ENCODE measurements around the gene EFHB. TPM values are rescaled to one million over a fixed set of nuclear protein-coding genes. Genes with fewer than 3 reads are reported as not detected.
"Not testable (repeated sequence)": the region's sequence is repeated elsewhere in the genome, so short reads cannot be mapped to it uniquely, and the experiment has no call there.

The EFHB gene
- total RNA-seq, 1 experiment from 2014 or later: not detected

GRCh38 chr3:19888428-19889152 lies 45.4 kb downstream of the EFHB start:
- no peaks in the 10 kb centered on the region for H3K27me3 ChIP-seq
- no peaks in the 10 kb centered on the region for H3K9me3 ChIP-seq
- H3K36me3 ChIP-seq: no peaks in the 10 kb centered on the region
- H3K4me3 ChIP-seq: no peak overlapping the region
- DNase-seq: no peak

GRCh38 chr3:19887122-19887521 lies 46.9 kb downstream of the EFHB start:
- DNase-seq, H3K9me3 ChIP-seq, H3K27me3 ChIP-seq, H3K4me3 ChIP-seq, H3K36me3 ChIP-seq: not testable (repeated sequence)

GRCh38 chr3:19886404-19886803 lies 47.6 kb downstream of the EFHB start:
- Histone ChIP-seq H3K27me3 (no peaks in the 10 kb centered on the region), H3K9me3 (no peaks in the 10 kb centered on the region), H3K36me3 (no peaks in the 10 kb centered on the region), H3K4me3 (no peak overlapping the region)
- no peak for DNase-seq

GRCh38 chr3:19885468-19885867 lies 48.5 kb downstream of the EFHB start:
- no peak for DNase-seq
- Histone ChIP-seq H3K36me3 (no peaks in the 10 kb centered on the region), H3K27me3 (no peaks in the 10 kb centered on the region), H3K9me3 (no peaks in the 10 kb centered on the region), H3K4me3 (no peak overlapping the region)

- no peaks in the 10 kb centered on the region for H3K9me3 ChIP-seq
- no peak for DNase-seq
These were observed 52.2 kb downstream of the EFHB start for GRCh38 chr3:19881852-19882251.

GRCh38 chr3:19881036-19881435 lies 53.0 kb downstream of the EFHB start:
- Histone ChIP-seq H3K4me3 (no peak overlapping the region), H3K36me3 (no peaks in the 10 kb centered on the region), H3K27me3 (no peaks in the 10 kb centered on the region), H3K9me3 (no peaks in the 10 kb centered on the region)
- DNase-seq: no peak

More at GRCh38 chr3:19881852-19882251, 52.2 kb downstream of the EFHB start:
- Histone ChIP-seq H3K27me3 (no peaks in the 10 kb centered on the region), H3K4me3 (no peak overlapping the region), H3K36me3 (no peaks in the 10 kb centered on the region)

- DNase-seq: no peak
- Histone ChIP-seq H3K4me3 (no peak overlapping the region), H3K27me3 (no peaks in the 10 kb centered on the region), H3K36me3 (no peaks in the 10 kb centered on the region), H3K9me3 (no peaks in the 10 kb centered on the region)
These were observed 56.4 kb downstream of the EFHB start for GRCh38 chr3:19877656-19878055.

- no peaks in the 10 kb centered on the region for H3K27me3 ChIP-seq
- peak; percentile 2 for DNase-seq
- H3K36me3 ChIP-seq: no peaks in the 10 kb centered on the region
- H3K4me3 ChIP-seq: no peak overlapping the region
- H3K9me3 ChIP-seq: no peaks in the 10 kb centered on the region
These were observed 67.2 kb downstream of the EFHB start for GRCh38 chr3:19866751-19867347.

- not testable (repeated sequence) for H3K9me3 ChIP-seq, H3K27me3 ChIP-seq, DNase-seq, H3K36me3 ChIP-seq, H3K4me3 ChIP-seq
These were observed 78.7 kb downstream of the EFHB start for GRCh38 chr3:19855318-19855717.

- not testable (repeated sequence) for H3K9me3 ChIP-seq, H3K36me3 ChIP-seq, H3K27me3 ChIP-seq, DNase-seq, H3K4me3 ChIP-seq
These were observed 87.4 kb downstream of the EFHB start for GRCh38 chr3:19846609-19847008.

Other genes with a start within 250 kb of the EFHB start
- 22.1 and 38.1 TPM in 2 replicates for gene RAB5A, start 12.9 kb upstream of the EFHB start, total RNA-seq (2014; rRNA removed; shearing (Covaris generic); ENCODE audit: low replicate concordance)
- not detected in 2 replicates for gene PP2D1, start 78.0 kb upstream of the EFHB start, total RNA-seq (2014; rRNA removed; shearing (Covaris generic); ENCODE audit: low replicate concordance)
- 5.6 and 10.8 TPM in 2 replicates for gene KAT2B, start 106.2 kb upstream of the EFHB start, total RNA-seq (2014; rRNA removed; shearing (Covaris generic); ENCODE audit: low replicate concordance)